ENCODE results near the gene PSMD13.

DNA sequence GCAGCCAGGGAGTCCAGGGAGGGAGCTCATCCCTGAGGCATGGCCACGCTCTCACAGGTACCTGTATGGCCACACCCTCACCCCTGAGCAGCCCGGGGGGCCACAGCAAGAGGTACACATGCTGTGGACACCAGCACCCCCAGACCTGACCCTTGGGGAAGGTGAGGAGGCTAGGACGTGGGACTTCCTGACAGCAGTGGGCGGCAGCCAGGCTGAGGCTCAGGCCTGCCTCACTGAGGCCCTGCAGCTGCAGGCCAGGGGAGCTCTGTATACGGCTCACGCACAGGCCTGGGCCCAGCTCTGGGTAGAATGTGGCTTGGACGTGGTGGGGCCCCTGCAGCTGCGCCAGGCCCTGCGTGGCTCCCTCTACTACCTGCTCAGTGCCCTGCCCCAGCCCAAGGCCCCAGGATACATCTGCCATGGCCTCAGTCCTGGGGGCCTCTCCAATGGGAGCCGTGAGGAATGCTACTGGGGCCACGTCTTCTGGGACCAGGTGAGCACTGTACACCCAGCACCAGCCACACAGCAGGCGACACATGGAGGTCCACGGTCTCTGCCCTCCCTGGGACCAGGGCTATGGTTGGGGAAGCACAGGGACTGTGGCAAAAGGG, 54.0 kb downstream of the PSMD13 start:
- no peak for TF ChIP-seq RFX5 (IDR thresholded peaks at IDR 0.05; ENCODE audit: low read depth, low read length)
- TF ChIP-seq, protein P1, sequence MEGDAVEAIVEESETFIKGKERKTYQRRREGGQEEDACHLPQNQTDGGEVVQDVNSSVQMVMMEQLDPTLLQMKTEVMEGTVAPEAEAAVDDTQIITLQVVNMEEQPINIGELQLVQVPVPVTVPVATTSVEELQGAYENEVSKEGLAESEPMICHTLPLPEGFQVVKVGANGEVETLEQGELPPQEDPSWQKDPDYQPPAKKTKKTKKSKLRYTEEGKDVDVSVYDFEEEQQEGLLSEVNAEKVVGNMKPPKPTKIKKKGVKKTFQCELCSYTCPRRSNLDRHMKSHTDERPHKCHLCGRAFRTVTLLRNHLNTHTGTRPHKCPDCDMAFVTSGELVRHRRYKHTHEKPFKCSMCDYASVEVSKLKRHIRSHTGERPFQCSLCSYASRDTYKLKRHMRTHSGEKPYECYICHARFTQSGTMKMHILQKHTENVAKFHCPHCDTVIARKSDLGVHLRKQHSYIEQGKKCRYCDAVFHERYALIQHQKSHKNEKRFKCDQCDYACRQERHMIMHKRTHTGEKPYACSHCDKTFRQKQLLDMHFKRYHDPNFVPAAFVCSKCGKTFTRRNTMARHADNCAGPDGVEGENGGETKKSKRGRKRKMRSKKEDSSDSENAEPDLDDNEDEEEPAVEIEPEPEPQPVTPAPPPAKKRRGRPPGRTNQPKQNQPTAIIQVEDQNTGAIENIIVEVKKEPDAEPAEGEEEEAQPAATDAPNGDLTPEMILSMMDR (conservative IDR thresholded peaks at IDR 0.05; ENCODE audit: low read depth, low read length) = no peak
- no peak for TF ChIP-seq MAFK (IDR thresholded peaks at IDR 0.05; ENCODE audit: low read depth, low read length)
- TF ChIP-seq POLR2A (IDR thresholded peaks at IDR 0.05; ENCODE audit: low read depth, low read length) = no peak
- TF ChIP-seq SMC3 (IDR thresholded peaks at IDR 0.05; ENCODE audit: low read depth, low read length) = no peak
- TF ChIP-seq, protein P2, sequence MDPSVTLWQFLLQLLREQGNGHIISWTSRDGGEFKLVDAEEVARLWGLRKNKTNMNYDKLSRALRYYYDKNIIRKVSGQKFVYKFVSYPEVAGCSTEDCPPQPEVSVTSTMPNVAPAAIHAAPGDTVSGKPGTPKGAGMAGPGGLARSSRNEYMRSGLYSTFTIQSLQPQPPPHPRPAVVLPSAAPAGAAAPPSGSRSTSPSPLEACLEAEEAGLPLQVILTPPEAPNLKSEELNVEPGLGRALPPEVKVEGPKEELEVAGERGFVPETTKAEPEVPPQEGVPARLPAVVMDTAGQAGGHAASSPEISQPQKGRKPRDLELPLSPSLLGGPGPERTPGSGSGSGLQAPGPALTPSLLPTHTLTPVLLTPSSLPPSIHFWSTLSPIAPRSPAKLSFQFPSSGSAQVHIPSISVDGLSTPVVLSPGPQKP (IDR thresholded peaks at IDR 0.05; ENCODE audit: borderline replicate concordance, low read depth, low read length) = no peak
- no peak for TF ChIP-seq CEBPB (IDR thresholded peaks at IDR 0.05; ENCODE audit: low read depth, low read length)
- no peak for TF ChIP-seq NFE2L2 (IDR thresholded peaks at IDR 0.05; ENCODE audit: low read depth, low read length)
- TF ChIP-seq MAZ (IDR thresholded peaks at IDR 0.05; ENCODE audit: borderline replicate concordance, low read depth, low read length) = no peak
- TF ChIP-seq RAD21 (IDR thresholded peaks at IDR 0.05; ENCODE audit: low read length) = no peak
- TF ChIP-seq USF2 (IDR thresholded peaks at IDR 0.05; ENCODE audit: low read depth, low read length) = no peak
- no peak for TF ChIP-seq FOS (IDR thresholded peaks at IDR 0.05; ENCODE audit: low read depth, low read length)
- TF ChIP-seq CHD1 (IDR thresholded peaks at IDR 0.05; ENCODE audit: low read depth, low read length) = no peak
- TF ChIP-seq RCOR1 (IDR thresholded peaks at IDR 0.05; ENCODE audit: insufficient replicate concordance, low read length) = no peak
